CD4-positive, alpha-beta T cell treated with Interferon gamma for 1 hour (primary cell): ENCODE measurements around the gene PPP2R3A.
"Not testable (repeated sequence)": the region's sequence is repeated elsewhere in the genome, so short reads cannot be mapped to it uniquely, and the experiment has no call there.

Source experiments
- DNase-seq: peaks from one replicate; pipeline ENCODE4 v3.0.0-alpha.2; 2020

Gene PPP2R3A

DNA sequence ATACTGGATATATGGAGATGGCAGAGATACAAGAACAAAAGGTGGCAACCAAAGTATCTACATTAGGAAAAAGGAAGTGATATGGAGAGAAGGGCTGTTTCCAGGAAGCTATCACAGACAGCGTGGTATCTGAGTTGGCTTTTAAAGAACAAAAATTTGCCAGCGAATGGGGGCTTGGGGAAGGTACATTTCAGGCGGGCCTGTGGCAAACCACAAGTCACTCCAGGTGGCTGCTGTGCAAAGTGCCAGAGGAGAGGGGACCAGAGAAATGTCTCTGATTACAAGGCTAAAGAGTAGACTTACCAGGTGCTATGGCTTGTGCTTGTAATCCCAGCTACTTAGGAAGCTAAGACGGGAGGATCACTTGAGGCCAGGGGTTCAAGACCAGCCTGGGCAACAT lies 139.5 kb downstream of the PPP2R3A start:
- DNase-seq: no peak

DNA sequence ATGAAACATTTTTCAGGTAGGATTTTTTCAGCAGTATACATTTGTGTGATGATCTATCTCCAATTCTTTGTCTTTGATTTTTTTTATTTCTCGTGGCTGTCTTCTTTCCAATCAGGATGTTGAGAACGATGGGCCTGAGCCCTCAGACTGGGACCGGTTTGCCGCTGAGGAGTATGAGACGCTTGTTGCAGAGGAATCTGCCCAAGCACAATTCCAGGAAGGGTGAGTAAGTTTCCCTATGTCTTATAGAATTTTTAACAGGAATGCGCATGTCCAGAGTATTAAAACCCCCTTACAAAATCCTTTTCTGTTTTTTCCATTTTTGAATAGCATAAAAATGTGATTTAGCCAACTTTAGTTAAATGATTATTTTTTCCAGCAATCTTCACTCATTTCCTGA lies 140.6 kb downstream of the PPP2R3A start:
- no peak for DNase-seq

DNA sequence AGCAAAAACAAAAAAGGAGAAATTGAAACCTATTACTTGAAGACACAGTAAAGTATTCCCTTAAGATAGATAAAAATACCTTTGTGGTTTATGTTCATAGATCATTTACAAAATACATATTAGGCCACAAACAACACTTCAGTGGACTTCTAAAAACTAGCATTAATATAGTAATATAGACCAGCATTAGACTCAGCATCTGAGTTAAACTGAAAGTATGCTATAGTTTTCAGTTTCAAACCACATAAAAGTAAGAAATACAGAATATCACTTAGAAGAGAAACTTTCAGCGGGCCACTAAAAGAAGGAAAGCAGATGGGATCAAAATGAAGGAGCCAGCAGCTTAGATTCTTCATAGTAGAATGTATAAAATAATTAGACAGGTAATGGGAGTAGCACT lies 144.0 kb downstream of the PPP2R3A start:
- DNase-seq: no peak

DNA sequence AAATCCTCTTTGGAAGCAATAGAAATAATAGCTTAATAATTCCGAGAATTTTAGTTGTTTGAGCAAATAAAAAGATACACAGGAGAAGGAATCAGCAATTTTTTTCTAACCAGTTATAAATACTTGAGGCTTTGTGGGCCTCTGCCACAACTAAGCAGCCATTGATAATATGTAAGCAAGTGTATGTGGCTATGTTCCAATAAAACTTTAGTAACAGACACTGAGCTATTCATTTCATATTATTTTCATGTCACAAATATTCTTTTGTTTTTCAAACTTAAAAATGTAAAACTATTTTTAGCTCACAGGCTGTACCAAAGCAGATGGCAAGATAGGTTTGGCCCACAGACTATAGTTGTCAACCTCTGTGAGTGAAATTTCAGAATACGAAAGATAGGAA lies 145.0 kb downstream of the PPP2R3A start:
- no peak for DNase-seq

DNA sequence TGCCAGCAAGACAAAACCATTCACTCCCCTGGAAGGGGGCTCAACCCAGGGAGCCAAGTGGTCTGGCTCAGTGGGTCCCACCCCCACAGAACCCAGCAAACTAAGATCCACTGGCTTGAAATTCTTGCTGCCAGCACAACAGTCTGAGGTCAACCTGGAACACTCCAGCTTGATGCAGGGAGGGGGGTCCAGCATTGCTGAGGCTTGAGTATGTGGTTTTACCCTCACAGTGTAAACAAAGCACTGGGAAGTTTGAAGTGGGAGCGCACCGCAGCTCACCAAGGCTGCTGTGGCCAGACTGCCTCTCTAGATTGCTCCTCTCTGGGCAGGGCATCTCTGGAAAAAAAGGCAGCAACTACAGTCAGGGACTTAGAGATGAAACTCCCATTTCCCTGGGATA lies 148.9 kb downstream of the PPP2R3A start:
- no peak for DNase-seq

DNA sequence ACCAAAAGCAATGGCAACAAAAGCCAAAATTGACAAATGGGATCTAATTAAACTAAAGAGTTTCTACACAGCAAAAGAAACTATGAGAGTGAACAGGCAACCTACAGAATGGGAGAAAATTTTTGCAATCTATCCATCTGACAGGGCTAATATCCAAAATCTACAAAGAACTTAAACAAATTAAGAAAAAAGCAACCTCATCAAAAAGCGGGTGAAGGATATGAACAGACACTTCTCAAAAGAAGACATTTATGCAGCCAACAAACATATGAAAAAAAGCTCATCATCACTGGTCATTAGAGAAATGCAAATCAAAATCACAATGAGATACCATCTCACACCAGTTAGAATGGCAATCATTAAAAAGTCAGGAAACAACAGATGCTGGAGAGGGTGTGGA lies 153.8 kb downstream of the PPP2R3A start:
- DNase-seq: not testable (repeated sequence)

DNA sequence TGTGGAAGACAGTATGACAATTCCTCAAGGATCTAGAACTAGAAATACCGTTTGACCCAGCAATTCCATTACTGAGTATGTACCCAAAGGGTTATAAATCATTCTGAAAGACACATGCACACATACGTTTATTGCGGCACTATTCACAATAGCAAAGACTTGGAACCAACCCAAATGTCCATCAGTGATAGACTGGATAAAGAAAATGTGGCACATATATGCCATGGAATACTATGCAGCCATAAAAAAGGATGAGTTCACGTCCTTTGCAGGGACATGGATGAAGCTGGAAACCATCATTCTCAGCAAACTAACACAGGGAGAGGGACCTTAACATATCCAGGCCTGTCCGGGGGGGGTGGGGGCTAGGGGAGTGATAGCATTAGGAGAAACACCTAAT lies 154.3 kb downstream of the PPP2R3A start:
- DNase-seq: not testable (repeated sequence)

DNA sequence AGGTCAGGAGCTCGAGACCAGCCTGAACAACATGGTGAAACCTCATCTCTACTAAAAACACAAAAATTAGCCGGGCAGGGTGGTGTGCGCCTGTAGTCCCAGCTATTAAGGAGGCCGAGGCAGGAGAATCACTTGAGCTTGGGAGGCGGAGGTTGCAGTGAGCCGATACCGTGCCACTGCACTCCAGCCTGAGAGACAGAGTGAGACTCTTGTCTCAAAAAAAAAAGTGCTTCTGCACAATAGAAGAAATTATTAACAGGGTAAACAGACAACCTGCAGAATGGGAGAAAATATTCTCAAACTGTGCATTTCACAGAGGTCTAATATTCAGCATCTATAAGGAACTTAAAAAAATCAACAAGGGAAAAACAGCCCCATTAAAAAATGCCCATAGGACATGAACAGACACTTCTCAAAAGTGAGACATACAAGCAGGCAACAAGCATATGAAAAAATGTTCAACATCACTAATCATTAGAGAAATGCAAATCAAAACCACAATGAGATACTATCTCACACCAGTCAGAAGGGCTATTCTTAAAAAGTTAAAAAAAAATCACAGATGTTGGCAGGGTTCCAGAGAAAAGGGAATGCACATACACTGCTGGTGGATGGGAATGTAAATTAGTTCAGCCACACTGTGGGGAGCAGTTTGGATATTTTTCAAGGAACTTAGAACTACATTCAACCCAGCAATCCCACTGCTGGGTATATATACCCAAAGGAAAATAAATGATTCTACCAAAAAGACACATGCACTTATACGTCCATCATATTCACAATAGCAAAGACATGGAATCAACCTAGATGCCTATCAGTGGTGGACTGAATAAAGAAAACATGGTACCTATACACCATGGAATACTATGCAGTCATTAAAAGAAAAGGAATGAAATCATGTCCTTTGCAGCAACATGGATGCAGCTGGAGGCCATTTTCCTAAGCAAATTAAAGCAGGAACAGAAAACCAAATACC lies 155.1 kb downstream of the PPP2R3A start:
- no peak for DNase-seq

DNA sequence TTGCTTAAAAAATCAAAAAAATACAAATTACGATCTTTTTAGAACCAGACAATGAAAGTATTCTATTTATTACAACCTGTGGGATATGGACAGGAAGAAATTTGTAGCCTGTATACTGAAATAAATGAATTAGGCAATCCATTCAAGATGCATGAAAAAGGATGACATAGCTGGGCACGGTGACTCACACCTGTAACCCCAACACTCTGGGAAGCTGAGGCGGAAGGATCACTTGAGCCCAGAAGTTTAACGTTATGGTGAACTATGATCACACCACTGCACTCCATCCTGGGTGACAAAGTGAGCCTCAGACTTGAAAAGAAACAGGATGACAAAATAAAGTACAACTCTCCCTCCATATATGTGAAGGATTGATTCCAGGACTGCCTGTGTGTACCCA lies 156.5 kb downstream of the PPP2R3A start:
- no peak for DNase-seq

DNA sequence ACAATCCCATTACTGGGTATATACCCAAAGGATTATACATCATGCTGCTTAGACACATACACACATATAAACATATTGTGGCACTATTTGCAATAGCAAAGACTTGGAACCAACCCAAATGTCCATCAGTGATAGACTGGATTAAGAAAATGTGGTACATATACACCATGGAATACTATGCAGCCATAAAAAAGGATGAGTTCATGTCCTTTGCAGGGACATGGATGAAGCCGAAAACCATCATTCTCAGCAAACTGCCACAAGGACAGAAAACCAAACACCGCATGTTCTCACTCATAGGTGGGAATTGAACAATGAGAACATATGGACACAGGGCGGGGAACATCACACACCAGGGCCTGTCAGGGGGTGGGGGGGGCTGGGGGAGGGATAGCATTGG lies 166.1 kb downstream of the PPP2R3A start:
- DNase-seq: not testable (repeated sequence)

DNA sequence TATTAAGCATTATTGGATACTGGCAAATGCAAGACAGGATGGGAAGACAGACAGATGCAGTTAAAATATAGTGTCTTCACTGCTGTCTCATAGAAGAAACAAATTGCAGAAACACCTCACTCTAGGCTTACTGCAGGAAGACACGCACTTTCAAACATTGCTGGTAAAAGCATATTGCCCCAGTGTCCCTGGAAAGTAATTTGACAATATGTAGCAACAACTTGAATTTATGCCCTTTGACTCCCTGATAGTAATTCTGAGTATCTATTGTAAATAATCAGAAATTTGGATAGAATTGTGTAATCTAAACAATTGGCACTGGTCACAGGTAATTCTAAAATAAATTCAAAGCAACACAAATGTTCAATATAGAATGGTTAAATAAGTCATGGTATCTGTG lies 168.6 kb downstream of the PPP2R3A start:
- no peak for DNase-seq

DNA sequence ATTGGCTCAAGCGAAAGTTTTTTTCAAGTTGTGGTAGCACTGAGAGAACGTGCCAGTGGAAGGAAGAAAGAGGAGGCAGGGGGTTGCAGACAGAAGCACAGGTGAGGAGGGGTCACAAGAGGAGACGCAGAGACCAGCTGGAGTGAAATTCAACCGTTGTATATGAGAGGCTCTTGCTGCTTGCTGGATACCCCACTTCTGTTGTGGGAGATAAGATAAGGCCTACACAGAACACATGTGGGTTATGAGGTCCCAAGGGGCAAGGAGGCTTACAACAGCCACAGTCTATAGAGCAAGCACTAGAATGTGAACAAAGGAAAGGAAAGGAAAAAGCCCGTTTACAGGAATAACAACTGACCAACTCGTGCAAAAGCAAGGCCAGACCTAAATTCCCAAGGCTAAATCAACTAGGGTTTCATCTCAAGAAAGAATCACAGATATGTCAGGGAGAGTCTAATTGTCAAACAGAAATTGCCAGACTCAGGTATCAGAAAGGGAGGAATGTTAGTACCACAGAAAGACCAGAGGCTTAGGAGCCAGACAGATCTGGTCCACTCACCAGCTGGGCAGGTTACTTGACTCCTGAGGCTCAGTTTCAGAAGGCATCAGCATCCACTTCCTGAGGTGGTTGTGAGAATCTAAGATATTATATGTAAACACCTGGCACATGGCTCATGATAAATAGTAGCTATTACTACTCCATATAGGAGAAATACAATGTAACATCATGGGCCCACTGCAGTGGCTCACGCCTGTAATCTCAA lies 169.7 kb downstream of the PPP2R3A start:
- no peak for DNase-seq

DNA sequence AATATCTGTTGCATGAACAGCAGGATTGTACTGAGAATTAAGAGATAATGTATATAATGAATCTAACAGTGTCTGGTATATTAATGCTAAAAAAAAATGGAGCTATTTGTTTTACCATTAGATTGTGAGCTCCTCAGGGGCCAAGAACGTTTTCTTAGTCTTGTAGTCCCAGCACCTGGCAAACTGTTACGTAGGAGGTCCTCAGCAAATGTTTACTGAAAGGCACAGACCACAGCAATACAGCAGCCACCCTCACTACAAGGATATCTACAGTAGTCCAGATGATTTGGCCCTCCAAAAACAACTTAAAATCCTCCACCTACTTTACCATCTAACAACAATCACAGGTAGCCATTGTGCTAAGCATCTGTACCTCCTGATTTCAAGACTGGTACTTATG lies 170.9 kb downstream of the PPP2R3A start:
- no peak for DNase-seq

DNA sequence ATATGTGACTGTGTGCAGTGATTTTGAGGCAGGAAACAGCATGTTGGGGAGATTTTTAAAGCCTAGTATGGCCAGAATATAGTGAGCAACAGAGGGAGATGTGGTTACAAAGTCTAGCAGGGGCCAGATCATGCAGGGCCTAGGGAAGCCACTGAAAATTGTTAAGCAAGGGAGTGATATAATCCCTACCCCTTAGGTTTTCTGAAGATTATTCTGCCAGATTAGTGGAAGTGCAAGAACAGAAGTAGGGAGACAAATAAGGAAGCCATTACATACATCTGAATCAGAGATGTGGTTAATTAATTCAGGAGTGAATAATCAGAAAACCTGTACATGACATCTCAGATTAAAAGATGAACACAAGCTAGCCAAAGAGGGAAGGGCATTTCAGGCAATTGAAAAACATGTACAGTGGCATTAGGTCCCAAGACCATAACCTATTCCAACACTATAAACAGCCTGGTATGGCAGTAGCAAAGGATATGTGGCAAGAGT lies 175.8 kb downstream of the PPP2R3A start:
- no peak for DNase-seq

DNA sequence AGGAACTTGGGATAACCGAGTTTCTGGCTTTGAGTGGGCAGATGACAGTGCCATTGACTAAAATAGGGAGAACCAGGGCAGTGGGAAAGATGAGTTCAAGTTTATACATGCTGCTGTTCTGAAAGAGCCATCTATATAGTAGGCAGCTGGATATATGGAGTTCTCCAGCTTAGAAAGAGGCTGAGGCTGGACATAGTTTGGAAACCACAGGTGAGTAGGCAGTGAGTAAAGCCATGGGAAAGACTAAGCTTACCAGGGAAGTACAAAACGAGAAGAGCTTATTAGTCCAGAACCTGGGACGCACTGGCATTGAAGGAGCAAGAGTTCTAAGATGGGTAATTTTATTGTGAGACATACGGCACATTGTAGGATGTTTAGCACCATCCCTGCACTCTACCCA lies 176.4 kb downstream of the PPP2R3A start:
- DNase-seq: no peak

DNA sequence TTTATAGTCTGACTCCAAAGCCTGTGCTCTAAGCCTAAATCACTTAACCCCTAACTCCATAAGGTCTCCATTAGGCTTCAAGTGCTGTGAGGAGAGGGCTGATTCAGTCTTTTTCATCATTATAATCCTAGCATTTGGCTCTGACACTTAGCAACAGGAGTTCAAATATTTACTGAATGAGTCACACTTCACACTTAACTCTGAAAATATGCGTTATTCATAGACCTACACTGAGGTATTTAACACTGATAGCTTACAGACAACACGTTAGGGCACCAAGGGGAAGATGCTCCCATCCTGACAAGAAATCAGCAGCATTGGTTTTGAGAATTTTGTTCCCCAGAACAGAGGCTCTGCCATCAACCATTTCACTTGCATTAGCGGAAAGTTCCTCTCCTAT lies 177.1 kb downstream of the PPP2R3A start:
- no peak for DNase-seq

DNA sequence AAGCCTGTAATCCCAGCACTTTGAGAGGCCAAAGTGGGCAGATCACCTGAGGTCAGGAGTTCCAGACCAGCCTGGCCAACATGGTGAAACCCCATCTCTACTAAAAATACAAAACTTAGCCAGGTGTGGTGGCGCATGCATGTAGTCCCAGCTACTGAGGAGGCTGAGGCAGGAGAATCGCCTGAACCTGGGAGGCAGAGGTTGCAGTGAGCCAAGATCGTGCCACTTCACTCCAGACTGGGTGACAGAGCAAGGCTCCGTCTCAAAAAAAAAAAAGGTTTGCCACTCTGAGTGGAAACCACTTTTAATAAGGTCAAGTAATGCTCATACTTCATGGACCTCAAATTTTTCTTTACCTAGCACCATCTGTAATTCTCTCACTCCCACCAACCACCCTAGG lies 178.9 kb downstream of the PPP2R3A start:
- DNase-seq: not testable (repeated sequence)

DNA sequence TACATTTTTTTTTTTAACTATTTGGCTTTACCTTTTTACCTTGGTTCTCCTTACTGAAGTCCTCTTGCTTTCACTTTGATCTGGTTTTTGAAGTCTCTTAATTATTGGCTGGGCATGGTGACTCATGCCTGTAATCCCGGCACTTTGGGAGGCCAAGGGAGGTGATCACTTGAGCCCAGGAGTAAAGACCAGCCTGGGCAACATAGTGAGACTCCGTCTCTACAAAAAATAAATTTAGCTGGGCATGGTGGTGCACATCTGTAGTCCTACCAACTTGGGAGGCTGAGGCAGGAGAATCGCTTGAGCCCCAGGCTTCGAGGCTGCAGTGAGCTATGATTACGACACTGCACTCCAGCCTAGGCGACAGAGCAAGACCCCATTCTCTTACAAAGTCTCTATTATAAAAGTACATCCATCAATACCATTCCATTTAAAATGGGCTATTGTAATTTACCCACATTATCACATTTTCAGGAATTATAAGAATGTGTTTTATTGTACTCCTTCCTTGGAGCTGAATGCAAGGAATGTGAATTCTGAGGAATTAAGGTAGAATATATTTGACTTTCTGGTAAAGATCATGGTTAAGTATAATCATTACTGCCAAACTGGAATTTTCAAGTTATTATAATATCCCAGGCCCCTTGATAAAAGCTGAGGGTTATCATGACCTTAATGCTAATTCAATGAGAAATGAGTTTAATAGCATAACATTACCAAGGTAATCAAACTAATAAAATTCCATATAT lies 181.6 kb downstream of the PPP2R3A start:
- no peak for DNase-seq

DNA sequence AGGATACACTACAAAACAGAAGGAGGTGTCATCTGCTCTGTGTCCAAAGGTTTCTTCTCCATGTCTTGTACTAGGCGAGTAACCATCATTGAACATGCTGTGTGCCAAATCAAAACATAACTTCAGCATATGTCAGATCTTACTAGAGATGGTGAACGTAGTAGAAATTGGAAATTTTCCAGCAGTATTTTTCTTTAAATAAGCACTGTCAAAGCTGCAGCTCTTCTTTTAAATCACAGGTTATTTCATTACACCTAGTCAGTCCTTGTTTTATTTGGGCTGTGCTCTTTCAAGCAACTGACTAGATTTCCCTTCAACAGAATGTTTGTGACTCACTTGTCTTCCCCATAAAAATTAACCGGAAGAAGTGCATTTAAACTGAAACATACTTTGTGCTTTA lies 184.1 kb downstream of the PPP2R3A start:
- DNase-seq: no peak

DNA sequence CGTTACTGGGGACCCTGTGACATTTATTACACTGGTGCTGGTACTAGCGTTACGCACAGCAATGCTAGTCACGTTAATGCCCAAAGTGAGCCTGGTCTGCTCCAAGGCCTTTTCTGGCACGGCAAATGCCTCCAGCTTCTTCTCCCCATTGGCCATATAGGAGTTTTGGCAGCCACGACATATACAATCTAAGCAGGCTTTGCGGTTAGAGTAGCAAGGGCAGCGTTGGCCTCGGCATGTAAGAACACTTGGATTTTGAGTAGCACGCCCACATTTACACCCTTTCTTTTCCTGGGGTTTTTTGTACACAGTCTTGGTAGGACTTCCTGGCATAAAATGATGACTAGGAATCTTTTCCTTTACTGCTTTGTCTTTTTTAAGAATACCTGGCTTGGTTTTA lies 185.7 kb downstream of the PPP2R3A start:
- no peak for DNase-seq

DNA sequence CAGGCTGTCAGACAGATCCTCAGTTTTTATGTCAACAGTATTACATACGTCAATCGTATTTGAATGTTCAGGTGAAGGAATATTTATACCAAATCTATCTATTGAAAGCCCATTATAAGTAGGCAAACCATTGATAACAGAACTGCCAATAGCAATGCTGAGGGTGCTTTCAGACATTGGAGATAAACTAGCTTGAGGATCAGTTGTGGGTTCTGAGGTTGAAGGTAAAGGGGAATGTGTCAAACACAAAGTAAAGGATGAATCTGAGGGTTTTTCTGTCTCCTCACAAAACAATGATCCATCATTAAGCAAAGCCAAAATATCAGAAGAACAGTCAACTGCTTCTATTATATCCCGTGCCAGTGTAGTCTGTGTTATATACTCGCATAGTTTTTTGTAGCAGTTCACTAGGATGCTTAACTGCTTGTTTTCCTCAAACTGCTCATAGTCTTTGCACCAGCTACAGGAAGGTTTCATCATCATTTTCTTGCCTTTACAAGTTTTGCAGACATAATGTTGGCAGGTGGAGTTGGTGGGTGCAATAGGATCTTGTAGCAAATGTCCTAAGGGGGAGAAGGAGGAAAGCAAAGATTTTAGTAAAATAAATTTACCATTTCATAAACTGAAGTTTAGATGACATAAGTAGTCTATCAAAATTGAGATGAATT lies 186.8 kb downstream of the PPP2R3A start:
- no peak for DNase-seq

DNA sequence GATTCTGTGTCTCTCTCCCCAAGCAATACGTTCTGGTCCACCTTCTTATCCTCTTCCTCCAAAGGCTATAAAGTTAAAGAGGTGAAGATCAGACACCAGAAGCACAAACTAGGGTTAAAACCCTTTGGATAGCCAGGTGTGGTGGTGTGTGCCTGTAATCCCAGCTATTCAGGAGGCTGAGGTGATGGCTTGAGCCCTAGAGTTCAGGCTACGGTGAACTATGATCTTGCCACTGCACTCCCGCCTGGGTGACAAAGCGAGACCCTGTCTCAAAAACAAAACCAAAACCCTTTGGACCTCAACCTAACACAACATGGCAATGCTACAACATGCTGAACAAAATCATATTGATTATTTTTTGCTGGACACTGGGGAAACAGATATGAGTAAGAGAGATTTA lies 187.4 kb downstream of the PPP2R3A start:
- no peak for DNase-seq

DNA sequence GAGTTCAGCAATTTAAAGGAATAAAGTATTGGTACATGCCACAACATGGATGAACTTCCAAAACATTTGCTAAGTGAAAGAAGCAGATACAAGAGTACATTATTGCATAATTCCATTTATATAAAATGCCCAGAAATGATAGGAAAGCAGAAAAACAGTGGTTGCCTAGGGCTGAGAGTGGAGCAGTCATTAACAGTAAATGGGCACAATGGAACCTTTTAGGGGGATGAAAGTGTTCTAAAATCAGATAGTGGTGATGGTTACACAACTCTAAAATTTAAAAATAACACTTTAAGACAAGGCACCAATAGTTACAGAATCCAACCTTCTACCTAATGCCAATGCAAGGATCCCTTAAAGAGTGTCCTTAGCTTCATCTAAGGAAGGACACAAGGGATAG lies 196.0 kb downstream of the PPP2R3A start:
- no peak for DNase-seq
